Colonic mucosa (tissue), 4 donors: ENCODE measurements around the gene PTMA. TPM values are rescaled to one million over a fixed set of nuclear protein-coding genes. Genes with fewer than 3 reads are reported as not detected.

ENCODE experiments used
- DNase-seq: peaks from one replicate; pipeline ENCODE4 v3.0.0-alpha.2; 2020
- H3K27ac ChIP-seq: fragments of 200-600 bp; one replicate; pipeline ENCODE4 v1.8.0; 2021
- H3K27me3 ChIP-seq: fragments of 200-600 bp; one replicate; pipeline ENCODE4 v1.8.0; 2021
- H3K36me3 ChIP-seq: fragments of 200-600 bp; one replicate; pipeline ENCODE4 v1.8.0; 2021
- H3K4me1 ChIP-seq: fragments of 200-600 bp; one replicate; pipeline ENCODE4 v1.8.0; 2021; ENCODE audit warnings: mild to moderate bottlenecking
- H3K4me3 ChIP-seq: fragments of 200-600 bp; one replicate; pipeline ENCODE4 v1.8.0; 2021
- H3K9ac ChIP-seq, 2 donors: one replicate each; pipeline ENCODE4 v1.7.0; 2013; ENCODE audit warnings: control low read depth in 2 of 2, low read depth in 2 of 2, low read length in 2 of 2
- H3K9me3 ChIP-seq: fragments of 200-600 bp; one replicate; pipeline ENCODE4 v1.8.0; 2021
- CTCF ChIP-seq: fragments of 200-600 bp; IDR thresholded peaks from one replicate; pipeline ENCODE4 v1.8.0; 2022; ENCODE audit warnings: antibody characterized with exemption, mild to moderate bottlenecking
- intact Hi-C: fragments of 100-400 bp; cut with DNase I; formaldehyde crosslinking; loops from one replicate; pipeline ENCODE4 v1.14.1; 2022
- total RNA-seq, 2 donors: library from RNA; stranded (reverse); fragmentation: NEBNext Ultra II Directional in 1 of 2; extraction: Animal tissue kit (Norgen Biotek cat#: 25700) in 1 of 2; gene quantifications; one replicate each; pipeline ENCODE4 v1.2.1, GENCODE V29; 2021
- donor health status: healthy.
- donor health status: DM: no; HTN: no; CAD: no.
- donor health status: DM: no; HTN: no; CAD: no.

PTMA gene
- total RNA-seq, 2 donors from 2014 or later = 1,195 to 1,836 TPM

DNA sequence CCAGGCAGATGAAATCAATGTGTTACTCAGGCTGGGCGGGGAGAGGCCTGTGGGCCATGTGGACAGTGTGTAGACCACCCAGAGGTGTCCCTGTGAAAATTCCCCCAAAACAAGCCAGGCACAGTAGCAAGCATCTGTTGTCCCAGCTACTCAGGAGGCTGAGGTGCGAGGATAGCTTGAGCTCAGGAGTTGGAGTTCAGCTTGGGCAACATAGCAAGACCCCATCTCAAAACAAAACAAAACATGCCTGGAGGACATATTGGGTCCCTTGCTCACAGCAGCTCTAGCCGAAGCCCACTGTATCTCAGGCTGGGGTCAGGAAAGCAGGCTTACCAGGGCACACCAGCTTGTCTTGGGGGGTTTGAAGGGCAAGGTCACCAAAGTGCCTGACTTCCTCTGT, 4.3 kb upstream of the PTMA start:
- H3K9ac ChIP-seq = no peak overlapping the region
- TF ChIP-seq CTCF = no peak
- H3K9me3 ChIP-seq = no peaks in the 10 kb centered on the region
- no peak overlapping the region for H3K4me3 ChIP-seq
- no peaks in the 10 kb centered on the region for H3K27me3 ChIP-seq
- H3K27ac ChIP-seq = no peak overlapping the region
- no peaks in the 10 kb centered on the region for H3K4me1 ChIP-seq
- H3K36me3 ChIP-seq = no peaks in the 10 kb centered on the region
- DNase-seq = no peak
- intact Hi-C loops = loop anchor here (2.0 kb wide), 1 partner anchor 19 kb away; no protein-coding TSS in a partner anchor

DNA sequence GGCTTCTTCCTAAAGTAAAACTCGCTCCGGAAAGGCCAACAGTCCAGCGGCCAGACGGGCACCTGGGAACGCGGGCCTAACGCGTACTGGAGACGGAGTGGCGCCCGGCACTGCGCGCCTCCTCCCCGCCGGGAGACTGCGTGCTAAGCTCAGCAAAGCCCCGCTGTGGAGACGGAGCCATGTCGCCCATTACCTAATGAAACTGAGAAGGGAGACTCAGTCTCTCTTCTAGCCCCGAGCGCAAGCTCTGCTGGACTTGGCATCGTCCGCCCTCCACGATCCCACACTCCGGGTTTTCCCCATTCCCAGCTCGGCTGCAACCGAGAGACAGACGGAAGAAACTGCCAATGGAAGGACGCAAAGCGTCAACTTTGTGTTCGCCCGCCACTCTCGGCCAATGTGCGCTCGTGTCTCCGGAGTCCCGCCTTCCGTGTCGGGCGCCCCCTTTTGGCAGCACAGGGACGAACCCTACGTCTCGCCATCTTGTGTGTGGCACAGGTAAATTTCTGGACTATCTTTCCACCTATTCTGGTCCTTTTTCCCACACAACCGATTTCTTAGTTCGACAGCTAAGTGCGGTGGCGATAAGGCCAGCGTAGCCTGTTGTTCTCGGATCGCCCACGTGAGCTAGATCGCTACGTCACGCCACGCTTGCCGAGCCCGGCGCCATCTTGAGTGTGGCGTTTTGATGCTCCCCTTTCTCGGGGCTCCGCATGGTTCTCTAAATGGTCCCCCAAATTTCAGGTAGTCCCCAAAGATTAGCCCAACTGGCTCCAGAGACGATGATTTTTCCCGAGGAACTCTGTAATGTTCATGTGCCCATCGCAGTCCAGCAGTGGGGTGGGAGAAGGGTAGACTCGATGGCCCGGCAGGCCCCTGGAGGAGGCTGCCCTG, 1.3 kb upstream of the PTMA start:
- H3K9ac ChIP-seq = peak overlapping the region; percentile 94 to 97
- DNase-seq = peak; percentile 99
- H3K9me3 ChIP-seq = no peaks in the 10 kb centered on the region
- TF ChIP-seq CTCF = peak; percentile 95
- intact Hi-C loops = no loop called here
- peak overlapping the region; percentile 91 for H3K4me3 ChIP-seq
- H3K27me3 ChIP-seq = no peaks in the 10 kb centered on the region
- peaks cover 6% of the 10 kb centered on the region for H3K4me1 ChIP-seq
- peak overlapping the region; percentile 100 for H3K27ac ChIP-seq
- peaks cover under 1% of the 10 kb centered on the region for H3K36me3 ChIP-seq

DNA sequence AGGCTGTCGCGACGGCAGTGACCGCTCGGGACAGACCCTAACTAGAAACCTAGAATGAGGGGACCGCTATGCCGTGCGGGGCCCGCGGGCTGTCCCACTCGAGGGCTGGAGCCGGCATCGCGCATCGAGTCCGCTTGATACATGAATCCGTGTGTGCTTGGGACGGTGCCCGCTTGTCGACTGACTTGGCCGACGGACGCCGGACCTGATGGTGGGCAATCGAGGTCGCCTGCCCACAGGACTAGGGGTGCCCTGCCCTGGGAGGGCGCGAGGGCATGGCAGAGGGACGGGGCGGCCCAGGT, 749 bp upstream of the PTMA start:
- Histone ChIP-seq H3K4me3 (peak overlapping the region; percentile 91), H3K9me3 (no peaks in the 10 kb centered on the region), H3K27ac (peak overlapping the region; percentile 100), H3K27me3 (no peaks in the 10 kb centered on the region), H3K4me1 (peaks cover 12% of the 10 kb centered on the region), H3K9ac (peak overlapping the region; percentile 93 to 94), H3K36me3 (peaks cover 6% of the 10 kb centered on the region)
- DNase-seq = peak; percentile 73
- TF ChIP-seq CTCF = no peak
- intact Hi-C loops = no loop called here

DNA sequence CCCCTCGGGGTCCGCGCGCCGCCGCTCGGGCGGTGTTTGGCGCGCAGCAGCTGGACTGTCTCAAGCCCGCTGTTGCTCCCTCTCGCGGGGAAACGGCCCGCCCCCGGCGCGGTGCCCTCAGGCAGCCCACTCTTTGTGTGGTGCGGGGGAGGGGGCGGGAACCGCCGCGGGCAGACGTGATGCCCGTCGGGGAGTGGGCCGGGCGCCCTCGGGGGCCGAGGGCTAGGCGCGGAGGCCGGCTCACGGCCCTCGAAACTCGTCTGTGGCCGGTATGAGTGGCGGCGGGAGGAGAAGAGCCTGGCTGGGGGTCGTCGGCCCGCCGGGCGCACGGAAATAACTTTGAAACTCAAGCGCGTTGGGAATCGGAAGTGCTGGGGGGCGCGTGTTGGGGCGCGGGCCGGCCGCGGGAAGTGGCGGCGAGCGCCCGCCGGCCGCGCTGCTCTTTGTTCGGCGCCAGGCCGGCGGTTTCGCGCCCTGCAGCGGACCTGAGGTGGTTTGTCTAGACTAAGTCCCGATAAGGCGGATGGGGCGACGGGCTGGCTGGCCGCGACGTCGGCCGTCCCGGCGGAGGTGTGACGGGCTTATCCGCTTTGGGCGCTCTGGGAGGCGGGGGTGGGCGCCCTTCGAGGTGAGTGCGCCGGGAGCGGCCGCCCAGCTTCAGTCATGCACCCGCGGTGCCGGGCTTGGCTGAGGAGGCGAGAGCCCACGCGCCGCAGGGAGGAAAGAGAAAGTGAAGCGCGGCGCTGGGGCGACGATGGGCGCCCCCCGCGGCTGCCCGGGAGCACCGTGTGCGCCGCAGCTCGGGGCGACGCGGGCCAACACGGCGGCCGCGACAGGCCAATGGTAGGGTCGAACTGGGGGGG, 679 bp downstream of the PTMA start:
- no peak for TF ChIP-seq CTCF
- peaks cover 7% of the 10 kb centered on the region for H3K36me3 ChIP-seq
- H3K9ac ChIP-seq = peak overlapping the region; percentile 98 to 99
- peaks cover 13% of the 10 kb centered on the region for H3K4me1 ChIP-seq
- H3K27me3 ChIP-seq = no peaks in the 10 kb centered on the region
- peak; percentile 45 for DNase-seq
- intact Hi-C loops = no loop called here
- no peaks in the 10 kb centered on the region for H3K9me3 ChIP-seq
- peak overlapping the region; percentile 91 for H3K4me3 ChIP-seq
- H3K27ac ChIP-seq = peak overlapping the region; percentile 100

GRCh38 chr2:231709636-231709980, 1.3 kb downstream of the PTMA start:
- peak overlapping the region; percentile 98 to 99 for H3K9ac ChIP-seq

More at GRCh38 chr2:231709636-231709980, 1.3 kb downstream of the PTMA start:
- Histone ChIP-seq H3K9me3 (no peaks in the 10 kb centered on the region), H3K4me3 (peak overlapping the region; percentile 91), H3K27me3 (no peaks in the 10 kb centered on the region), H3K36me3 (peaks cover 7% of the 10 kb centered on the region), H3K4me1 (peaks cover 13% of the 10 kb centered on the region), H3K27ac (peak overlapping the region; percentile 100)
- DNase-seq = peak; percentile 55
- intact Hi-C loops = no loop called here
- TF ChIP-seq CTCF = no peak
